ENCODE data around the gene SRRT. TPM values are rescaled to one million over a fixed set of nuclear protein-coding genes. Genes with fewer than 3 reads are reported as not detected.
A peak's percentile ranks its signal among the peaks of the same experiment; 100 is the strongest.

Gene SRRT
- total and polyA plus RNA-seq, 2 of the 4 experiments (the other 2 are of a cell fraction), result 41.4 to 93.5 TPM

- TF ChIP-seq RCOR1 (IDR thresholded peaks at IDR 0.05; ENCODE audit: insufficient replicate concordance, low read length), result no peak
- TF ChIP-seq, protein P1, sequence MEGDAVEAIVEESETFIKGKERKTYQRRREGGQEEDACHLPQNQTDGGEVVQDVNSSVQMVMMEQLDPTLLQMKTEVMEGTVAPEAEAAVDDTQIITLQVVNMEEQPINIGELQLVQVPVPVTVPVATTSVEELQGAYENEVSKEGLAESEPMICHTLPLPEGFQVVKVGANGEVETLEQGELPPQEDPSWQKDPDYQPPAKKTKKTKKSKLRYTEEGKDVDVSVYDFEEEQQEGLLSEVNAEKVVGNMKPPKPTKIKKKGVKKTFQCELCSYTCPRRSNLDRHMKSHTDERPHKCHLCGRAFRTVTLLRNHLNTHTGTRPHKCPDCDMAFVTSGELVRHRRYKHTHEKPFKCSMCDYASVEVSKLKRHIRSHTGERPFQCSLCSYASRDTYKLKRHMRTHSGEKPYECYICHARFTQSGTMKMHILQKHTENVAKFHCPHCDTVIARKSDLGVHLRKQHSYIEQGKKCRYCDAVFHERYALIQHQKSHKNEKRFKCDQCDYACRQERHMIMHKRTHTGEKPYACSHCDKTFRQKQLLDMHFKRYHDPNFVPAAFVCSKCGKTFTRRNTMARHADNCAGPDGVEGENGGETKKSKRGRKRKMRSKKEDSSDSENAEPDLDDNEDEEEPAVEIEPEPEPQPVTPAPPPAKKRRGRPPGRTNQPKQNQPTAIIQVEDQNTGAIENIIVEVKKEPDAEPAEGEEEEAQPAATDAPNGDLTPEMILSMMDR (conservative IDR thresholded peaks at IDR 0.05; ENCODE audit: low read depth, low read length), result peak; percentile 50
- TF ChIP-seq BHLHE40 (IDR thresholded peaks at IDR 0.05; ENCODE audit: low read depth, low read length), result no peak
- TF ChIP-seq MAFK (IDR thresholded peaks at IDR 0.05; ENCODE audit: low read depth, low read length), result no peak
- TF ChIP-seq MAZ (IDR thresholded peaks at IDR 0.05; ENCODE audit: borderline replicate concordance, low read depth, low read length), result peak; percentile 26; the same call in 1 of the 2 replicates
- TF ChIP-seq RFX5 (IDR thresholded peaks at IDR 0.05; ENCODE audit: low read depth, low read length), result no peak
- TF ChIP-seq FOS (IDR thresholded peaks at IDR 0.05; ENCODE audit: low read depth, low read length), result no peak
- TF ChIP-seq, protein P2, sequence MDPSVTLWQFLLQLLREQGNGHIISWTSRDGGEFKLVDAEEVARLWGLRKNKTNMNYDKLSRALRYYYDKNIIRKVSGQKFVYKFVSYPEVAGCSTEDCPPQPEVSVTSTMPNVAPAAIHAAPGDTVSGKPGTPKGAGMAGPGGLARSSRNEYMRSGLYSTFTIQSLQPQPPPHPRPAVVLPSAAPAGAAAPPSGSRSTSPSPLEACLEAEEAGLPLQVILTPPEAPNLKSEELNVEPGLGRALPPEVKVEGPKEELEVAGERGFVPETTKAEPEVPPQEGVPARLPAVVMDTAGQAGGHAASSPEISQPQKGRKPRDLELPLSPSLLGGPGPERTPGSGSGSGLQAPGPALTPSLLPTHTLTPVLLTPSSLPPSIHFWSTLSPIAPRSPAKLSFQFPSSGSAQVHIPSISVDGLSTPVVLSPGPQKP (IDR thresholded peaks at IDR 0.05; ENCODE audit: borderline replicate concordance, low read depth, low read length), result no peak
- no peak for TF ChIP-seq POLR2A (IDR thresholded peaks at IDR 0.05; ENCODE audit: low read depth, low read length)
- TF ChIP-seq RAD21 (IDR thresholded peaks at IDR 0.05; ENCODE audit: low read length), result peak; percentile 55
- TF ChIP-seq USF2 (IDR thresholded peaks at IDR 0.05; ENCODE audit: low read depth, low read length), result no peak
- 0% methylated on average over 2 of the region's 17 CpGs; no CpG with 5 or more reads in 1 of the 2 experiments for WGBS, 2 experiments (ENCODE audit: extremely low coverage in 2 of 2, insufficient read length in 1 of 2)
- no peak for ATAC-seq (ENCODE audit: low read depth)
- H2AK5ac ChIP-seq (ENCODE audit: low read depth, low read length), result peak overlapping the region; percentile 70; the same call in 1 of the 2 replicates
- CTCF ChIA-PET, result interaction anchor here (1.0 to 1.6 kb wide), 2 partner anchors 119 to 120 kb away, joined by 4 to 5 read pairs; partner anchors contain the start of gene POP7
- POLR2A ChIA-PET (ENCODE audit: unreplicated experiment), result no interaction called here
- H4K91ac ChIP-seq (ENCODE audit: insufficient read depth, low read depth, low read length), result no peak overlapping the region
- peaks cover 30% of the 10 kb centered on the region for H4K20me1 ChIP-seq (ENCODE audit: insufficient read depth, low read length)
- H2AK9ac ChIP-seq (replicated peaks; ENCODE audit: low read depth, low read length, poor library complexity), result peak overlapping the region; percentile 93
- peak overlapping the region; percentile 97 for H3K4me2 ChIP-seq (ENCODE audit: low read depth, low read length)
- H2BK20ac ChIP-seq (ENCODE audit: low read depth, low read length), result no peak overlapping the region; the same call in 1 of the 2 replicates
- H4K8ac ChIP-seq (ENCODE audit: low read depth in 2 of 2, low read length in 2 of 2), result peak overlapping the region; percentile 21 to 23; a peak in 1 of 4 replicates
- dilution Hi-C loops (cut with HindIII; ENCODE audit: low sequenced_read_pairs, unreplicated experiment), result no loop called here
- peak overlapping the region; percentile 83 for H3K4me3 ChIP-seq (ENCODE audit: insufficient read depth, low read depth, low read length)
- no peak overlapping the region; the same call in 1 of the 2 replicates for H3K18ac ChIP-seq (ENCODE audit: low read depth, low read length)
- DNase-seq, result peak; percentile 59
- in situ Hi-C loops (cut with MboI; ENCODE audit: low sequenced_read_pairs), result loop anchor here (10.0 kb wide), 1 partner anchor 121 kb away; the partner anchor contains the start of gene POP7
- H3K9ac ChIP-seq (ENCODE audit: low read depth, low read length), result peak overlapping the region; percentile 72
- H3K14ac ChIP-seq (replicated peaks; ENCODE audit: low read depth, low read length), result peak overlapping the region; percentile 89
- peak overlapping the region; percentile 99 for H3K23ac ChIP-seq (ENCODE audit: low read depth, low read length)
- H3K4me1 ChIP-seq (ENCODE audit: control insufficient read depth, insufficient read depth, low read length), result peaks cover 9% of the 10 kb centered on the region
- H3K27me3 ChIP-seq (ENCODE audit: control insufficient read depth, insufficient read depth, low read length), result no peaks in the 10 kb centered on the region
- peak overlapping the region; percentile 16 for H3K56ac ChIP-seq (ENCODE audit: extremely low read depth, insufficient read depth, low read length)
- no peak overlapping the region for H2BK15ac ChIP-seq (ENCODE audit: low read depth, low read length)
- no TSS peak for BruUV-seq (replicated peaks)
- no peaks in the 10 kb centered on the region for H3K9me1 ChIP-seq (ENCODE audit: insufficient read depth, low read length)
- H2BK120ac ChIP-seq (ENCODE audit: low read depth, low read length), result no peak overlapping the region
- peak overlapping the region; percentile 33 for H3K27ac ChIP-seq (ENCODE audit: insufficient read depth, low read length)
- intact Hi-C loops (cut with micrococcal nuclease), result no loop called here
- H3K79me1 ChIP-seq (ENCODE audit: low read depth in 1 of 2, low read length in 2 of 2), result peaks cover 7 to 45% of the 10 kb centered on the region in 2 experiments; a peak in 3 of 4 replicates
- peak overlapping the region; percentile 69 for H3K4ac ChIP-seq (ENCODE audit: low read depth, low read length)
- no peaks in the 10 kb centered on the region for H3K9me3 ChIP-seq (ENCODE audit: control insufficient read depth, insufficient read depth, low read length)
- peak overlapping the region; percentile 99 for H2AFZ ChIP-seq (replicated peaks; ENCODE audit: low read length, poor library complexity)
- H2BK5ac ChIP-seq (ENCODE audit: low read depth, low read length, poor library complexity, severe bottlenecking), result no peak overlapping the region
- no peak overlapping the region for H4K5ac ChIP-seq (ENCODE audit: low read depth, low read length)
- H3K36me3 ChIP-seq (ENCODE audit: control insufficient read depth, insufficient read depth, low read length), result peaks cover 22% of the 10 kb centered on the region
Observed at GRCh38 chr7:100825751-100826513, 49.0 kb upstream of the SRRT start.
